ENCODE measurements around the gene PFKM.

PFKM gene

DNA sequence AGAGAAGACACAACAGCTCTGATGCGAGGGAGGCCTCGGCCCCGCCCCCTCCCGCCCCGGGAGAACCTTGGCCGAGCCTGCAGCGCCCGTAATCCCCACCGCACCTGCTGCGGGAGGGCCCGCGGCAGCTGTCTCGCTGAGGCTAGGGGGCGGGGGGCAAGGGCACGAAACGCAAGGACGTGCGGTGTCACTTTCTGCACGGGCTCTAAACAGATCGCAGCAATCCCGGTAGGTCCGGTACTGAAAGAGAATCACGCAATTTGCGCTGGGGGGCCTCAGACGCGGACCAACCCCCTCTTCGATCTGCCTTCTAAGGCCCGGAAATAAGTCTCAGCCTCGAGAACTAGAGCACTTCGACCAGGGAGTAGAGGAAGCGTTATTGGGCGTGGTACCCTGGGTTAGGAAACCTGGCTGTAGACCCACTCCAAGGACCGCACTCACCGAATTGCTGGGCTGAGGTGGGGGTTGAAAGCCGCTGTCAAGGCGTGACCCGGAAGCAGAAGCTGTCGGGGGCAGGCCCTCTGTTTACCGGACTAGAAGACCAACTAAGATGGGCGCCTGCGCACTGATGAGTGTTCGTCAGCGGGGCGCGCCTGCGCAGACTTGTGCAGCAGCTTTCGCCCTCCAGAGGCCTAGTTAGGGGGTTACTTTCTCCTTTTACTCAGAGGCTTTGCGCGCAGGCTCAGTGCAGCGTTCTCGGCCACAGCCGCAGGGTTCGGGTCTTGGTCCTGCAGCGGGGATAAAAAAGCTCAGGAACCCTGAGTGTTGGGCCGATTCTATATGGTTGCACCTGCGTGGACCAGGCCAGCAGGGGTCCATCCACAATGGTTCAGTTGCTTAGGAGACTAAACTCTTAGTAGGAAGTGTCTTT lies 38.1 kb downstream of the PFKM start, which contains the start of gene ASB8:
Gene ASB8, minus strand, starts transcription at position 498 of the 871 bp plus-strand sequence. CDS start 4,019 bp downstream, outside the sequence.
- DNase-seq (ENCODE audit: low read depth in 2 of 2): peak; percentile 98 to 99

DNA sequence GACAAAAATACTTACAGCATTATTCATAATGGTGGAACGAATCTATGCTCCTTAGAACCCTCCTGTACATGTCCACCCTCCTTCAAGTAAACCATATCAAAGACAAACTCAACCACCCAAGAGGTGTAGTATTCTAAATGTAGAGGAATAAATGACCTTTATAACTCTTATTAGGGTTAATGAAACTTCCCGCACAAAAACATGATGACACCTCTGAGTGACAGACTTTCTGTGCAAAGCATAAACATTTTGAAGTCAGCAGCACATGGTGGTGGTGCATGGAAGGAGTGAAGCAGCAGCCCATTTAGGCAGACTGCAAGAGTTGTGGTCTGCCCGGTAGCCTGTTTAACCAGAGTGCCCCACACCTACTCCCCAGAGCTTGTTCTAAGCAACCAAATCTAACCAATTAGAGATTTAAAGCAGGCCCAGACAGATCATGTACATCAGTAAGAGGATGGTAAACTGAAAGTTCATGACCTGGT lies 38.8 kb downstream of the PFKM start:
- no peak for DNase-seq (ENCODE audit: low read depth in 2 of 2)

DNA sequence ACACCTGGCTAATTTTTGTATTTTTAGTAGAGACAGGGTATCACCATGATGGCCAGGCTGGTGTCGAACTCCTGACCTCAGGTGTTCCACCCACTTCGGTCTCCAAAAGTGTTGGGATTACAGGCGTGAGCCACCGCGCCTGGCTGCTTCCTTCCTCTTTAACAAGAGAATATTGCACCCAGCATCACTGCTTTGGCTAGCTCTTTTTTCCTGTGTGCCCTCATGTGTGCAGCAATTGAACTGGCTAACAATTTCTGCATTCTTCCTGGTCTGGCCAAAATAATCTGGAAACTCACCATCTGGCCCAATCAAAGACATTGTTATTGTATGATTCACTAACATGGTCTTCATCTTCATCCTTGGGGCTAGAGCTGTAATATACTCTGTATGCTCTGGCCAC lies 40.9 kb downstream of the PFKM start:
- no peak for DNase-seq (ENCODE audit: low read depth in 2 of 2)

DNA sequence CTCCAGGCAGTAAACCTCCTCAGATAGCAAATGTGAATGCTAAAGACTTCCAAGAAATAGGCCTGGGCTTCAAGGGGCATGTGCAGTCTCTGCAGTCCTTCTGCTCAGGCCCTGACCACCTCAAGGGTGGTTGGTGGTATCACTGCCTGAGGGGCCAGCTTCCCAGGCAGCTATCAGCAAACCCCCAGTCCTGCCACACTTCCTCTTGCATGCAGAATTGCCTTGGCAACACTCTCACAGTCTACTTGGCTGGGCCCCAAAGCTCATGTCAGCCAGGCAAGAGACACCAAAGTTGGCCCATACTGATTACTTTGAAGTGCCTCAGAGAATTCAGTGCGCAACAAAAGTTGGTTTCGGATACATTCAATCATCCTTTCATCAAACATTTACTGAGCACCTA lies 41.6 kb downstream of the PFKM start:
- no peak for DNase-seq (ENCODE audit: low read depth in 2 of 2)

DNA sequence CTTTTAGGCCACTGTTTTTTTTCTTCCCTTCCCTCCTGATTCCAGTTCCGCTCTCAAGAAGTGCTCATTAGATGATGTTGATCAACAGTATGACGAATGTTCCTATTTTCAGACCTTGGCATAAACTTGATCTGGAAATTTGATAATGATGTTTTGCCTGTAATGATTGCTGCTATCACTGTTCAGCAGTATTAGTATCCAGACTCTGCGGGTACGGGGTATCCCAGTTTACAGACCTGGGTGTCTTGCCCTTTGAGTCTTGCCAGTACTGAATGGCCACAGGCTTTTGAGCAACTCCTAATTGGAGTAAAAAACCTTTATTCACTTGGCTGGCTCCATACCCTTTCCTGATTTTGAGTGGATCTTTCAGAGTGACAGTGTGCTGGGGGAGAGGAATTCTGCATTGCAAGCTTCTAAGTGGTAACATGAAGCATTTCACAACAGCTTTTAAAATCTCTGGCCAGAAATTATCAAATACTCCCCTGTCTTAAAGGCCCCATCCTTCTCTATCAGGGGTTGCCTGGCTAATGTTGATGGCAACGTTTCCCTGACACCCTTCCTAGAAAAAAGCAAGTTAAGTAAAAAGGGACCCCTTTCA lies 44.1 kb downstream of the PFKM start:
- no peak for DNase-seq (ENCODE audit: low read depth in 2 of 2)

DNA sequence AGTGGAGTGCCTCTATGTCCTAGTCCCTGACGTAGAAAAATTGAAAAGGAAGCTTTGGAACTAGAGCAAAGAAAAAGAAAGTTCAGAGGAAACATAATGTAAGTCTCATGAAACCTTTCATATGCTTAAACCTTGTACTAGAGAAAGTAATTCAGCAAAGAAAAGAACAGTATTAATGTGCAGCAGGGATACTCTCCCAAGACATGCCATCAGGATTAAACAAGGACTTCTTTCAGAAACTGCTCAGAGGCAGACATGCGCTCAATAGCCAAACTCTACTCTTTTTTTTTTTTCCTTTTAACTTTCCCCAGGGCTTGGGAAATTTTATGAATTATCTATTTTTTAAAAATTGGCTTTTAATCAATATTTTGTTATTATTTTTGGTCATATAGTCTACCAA lies 45.3 kb downstream of the PFKM start:
- no peak for DNase-seq (ENCODE audit: low read depth in 2 of 2)

DNA sequence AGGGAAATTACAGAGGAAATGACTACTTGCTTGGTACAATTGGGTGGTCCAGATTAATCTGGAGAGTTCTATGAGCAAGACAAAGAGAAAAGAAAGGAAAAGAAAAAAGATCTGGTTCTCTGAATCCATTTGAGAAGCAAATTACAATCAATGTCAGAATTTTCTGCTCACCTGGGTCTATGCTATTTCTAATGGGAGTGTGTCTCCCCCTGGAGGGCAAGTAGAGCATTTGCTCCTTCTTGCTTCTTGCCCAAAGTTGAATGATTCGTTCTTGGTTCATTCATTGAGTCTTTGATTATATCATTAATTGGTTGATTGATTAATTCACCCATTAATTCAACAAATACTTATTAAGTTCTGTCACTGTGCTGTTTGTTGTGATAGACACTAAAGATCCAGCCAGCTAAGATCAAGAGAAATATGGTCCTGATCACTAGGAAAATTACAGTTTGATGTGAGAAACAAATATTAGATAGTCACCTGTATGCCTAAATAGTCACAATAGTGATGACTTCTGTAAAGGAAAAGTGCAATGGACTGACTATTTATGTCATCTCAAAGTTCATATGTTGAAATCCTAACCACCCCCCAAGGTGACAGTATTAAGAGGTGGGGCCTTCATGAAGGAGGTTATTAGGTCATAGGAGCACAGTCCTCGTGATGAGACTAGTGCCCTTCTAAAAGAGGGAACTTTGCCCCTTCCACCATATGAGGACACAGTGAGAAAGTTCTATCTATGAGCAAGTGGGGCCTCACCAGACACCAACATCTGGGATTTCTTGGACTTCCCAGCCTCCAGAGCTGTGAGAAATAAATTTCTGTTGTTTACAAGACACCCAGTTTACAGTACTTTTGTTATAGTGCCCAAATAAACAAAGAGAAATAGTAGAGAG lies 46.2 kb downstream of the PFKM start:
- DNase-seq (ENCODE audit: low read depth in 2 of 2): no peak

DNA sequence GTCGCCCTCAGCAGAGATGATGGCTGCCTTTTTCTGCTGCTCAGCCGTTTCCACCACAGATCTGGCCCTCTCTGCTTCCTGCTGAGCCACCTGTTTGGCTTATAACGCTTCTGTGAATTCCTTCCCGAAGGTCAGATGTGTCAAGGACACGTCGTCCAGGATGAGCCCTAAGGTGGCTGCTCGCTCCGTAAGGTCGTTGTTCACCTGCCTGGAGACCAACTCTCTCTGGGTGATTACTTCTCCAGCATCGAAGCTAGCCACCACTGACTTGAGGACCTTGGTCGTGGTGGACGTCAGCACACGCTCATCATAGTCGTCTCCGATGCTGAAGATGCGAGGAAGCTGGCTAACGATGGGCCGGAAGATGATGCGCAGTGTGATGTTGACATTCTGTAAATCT lies 49.8 kb downstream of the PFKM start:
- no peak for DNase-seq (ENCODE audit: low read depth in 2 of 2)

DNA sequence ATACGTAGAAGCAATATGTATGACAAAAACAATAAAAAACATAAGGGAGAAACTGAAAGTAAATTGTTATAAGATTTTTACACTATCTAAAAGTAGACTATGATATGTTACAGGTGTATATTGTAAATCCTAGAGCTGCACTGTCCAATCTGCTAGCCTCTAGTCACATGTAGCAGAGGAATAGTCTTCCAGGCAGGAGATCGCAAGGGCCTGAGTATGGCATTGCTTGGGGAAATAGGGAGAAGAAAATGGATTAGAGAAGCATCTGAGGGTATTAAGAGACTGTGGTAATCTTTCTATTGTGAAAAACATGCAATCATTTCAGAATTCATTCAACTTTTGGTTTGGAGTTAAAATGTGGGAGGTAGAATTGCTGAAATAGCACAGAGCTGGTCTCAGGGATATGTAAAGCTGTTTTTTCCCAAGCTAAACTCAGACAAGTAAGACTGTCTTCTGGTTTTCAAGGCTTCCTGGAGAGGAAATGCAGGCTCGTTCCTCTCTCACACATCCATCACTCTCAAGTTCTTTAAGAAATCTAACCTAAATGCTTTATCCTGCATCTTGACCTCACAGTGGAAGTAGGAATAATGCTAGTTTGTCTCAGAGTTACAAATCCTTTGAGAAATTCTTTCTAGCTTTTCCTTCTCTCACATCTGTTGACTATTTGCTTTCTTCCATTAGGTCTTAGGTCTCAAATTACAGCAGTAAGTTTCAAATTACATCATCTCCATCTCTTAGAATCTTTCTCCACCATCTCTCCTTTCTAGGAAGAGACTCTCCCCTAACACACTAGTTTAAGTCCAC lies 56.7 kb downstream of the PFKM start:
- DNase-seq (ENCODE audit: low read depth in 2 of 2): no peak

DNA sequence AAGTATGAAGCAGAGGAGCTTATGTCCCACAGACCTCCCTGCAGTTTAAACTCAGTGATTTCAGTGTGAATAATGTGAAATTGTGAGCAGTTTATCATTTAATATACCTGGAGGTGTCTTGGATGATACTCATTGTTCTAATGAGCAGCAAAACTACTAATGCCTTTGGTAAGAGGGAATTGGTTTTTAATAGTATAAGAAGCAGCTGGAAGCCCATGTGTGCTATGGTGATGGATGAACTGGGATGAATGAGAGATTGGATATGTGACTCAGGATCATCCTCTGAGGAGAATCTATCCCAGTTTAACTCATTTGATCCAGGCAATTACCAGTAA lies 57.2 kb downstream of the PFKM start:
- DNase-seq (ENCODE audit: low read depth in 2 of 2): no peak

DNA sequence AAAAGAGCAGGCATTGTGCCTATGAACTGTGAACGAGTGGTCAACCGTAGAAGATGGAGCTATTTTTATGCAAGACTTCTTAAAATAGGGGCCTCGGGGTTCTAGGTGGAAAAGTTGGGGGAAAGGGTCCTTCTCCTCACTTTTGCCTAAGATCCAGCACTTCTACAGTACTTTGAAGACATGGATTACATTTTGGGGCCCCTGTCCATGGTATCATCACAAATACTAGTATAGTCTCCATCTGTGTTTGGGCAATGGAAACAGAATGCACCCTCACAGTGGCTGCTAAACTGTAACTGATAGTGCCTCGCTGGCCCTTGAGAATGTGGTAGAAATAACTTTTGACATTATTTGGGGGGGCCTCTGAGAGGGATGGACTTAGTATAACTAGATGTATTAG lies 58.8 kb downstream of the PFKM start:
- no peak for DNase-seq (ENCODE audit: low read depth in 2 of 2)

DNA sequence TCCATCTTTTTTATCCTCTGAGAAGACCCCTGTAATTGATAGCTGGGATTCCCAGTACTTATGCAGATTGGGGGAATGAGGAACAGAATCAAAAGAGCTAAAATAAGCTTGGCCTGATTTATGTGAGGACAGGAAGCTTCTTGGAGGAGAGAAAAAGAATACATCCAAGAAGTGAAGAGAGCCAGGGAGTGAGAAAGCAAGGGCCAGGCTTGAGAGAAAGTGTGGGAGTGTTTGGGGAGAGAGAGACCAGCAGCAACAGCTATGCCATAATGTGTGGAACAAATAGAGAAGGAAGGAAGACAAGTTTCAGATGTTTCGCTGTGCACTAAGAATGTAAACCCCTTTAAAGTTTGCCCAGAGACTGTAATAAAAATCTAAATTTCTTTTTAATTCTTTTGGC lies 60.3 kb downstream of the PFKM start:
- DNase-seq (ENCODE audit: low read depth in 2 of 2): no peak

DNA sequence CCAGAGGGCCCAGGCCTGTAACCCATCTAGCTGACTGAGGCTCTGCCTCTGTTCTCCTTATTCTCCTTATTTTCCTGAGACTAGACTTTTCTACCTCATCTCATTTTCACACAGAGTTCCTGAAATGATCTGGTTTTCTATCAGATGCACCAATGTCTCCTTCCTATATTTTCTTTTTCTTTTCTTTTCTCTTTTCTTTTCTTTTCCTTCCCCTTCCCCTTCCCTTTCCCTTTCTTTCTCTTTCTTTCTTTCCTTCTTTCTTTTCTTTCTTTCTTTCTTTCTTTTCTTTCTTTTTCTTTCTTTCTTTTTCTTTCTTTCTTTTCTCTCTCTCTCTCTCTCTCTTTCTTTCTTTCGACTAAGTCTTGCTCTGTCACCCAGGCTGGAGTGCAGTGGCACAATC lies 61.3 kb downstream of the PFKM start:
- no peak for DNase-seq (ENCODE audit: low read depth in 2 of 2)

DNA sequence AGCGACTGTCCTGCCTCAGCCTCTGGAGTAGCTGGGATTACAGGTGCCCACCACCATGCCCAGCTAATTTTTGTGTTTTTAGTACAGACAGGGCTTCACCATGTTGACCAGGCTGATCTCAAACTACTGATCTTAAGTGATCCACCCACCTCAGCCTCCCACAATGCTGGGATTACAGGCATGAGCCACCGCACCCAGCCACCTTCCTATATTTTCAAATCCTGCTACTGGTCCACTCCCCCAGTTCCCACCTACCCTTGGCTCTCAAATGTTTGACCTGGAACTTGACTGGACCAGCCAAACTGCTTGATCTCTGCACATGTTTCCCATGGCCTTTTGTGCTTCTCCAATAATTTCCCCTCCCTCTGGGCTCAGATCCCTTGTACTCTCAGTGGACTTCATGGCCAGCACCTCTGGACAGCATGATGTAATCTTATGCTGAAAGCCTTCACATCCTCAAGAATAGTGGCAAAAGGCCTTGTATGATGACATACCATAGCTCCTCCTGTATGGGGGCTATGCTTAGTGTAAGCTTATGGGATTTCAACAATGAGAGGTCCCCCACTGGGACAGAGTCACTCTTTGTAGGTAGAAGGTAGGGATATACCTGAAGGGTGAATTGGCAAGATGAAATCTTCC lies 61.8 kb downstream of the PFKM start:
- no peak for DNase-seq (ENCODE audit: low read depth in 2 of 2)

DNA sequence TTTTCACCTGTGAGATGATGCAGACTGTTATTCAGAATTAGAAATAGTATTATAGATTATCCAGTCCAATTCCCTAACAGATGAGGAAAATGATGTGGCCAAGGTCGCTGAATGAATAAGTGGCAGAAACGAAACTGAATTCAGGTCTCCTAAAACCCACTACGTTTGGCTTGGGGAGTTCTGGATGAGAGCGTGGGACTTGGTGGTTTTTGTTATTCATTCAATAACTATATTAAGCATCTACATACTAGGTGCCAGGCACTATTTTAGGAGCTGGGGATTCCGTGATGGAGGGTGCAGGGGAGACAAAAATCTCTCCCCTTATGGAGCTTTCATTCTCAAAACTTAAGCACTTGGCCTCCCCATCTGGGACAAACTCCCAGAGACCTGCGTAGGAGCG lies 63.5 kb downstream of the PFKM start:
- DNase-seq (ENCODE audit: low read depth in 2 of 2): no peak

DNA sequence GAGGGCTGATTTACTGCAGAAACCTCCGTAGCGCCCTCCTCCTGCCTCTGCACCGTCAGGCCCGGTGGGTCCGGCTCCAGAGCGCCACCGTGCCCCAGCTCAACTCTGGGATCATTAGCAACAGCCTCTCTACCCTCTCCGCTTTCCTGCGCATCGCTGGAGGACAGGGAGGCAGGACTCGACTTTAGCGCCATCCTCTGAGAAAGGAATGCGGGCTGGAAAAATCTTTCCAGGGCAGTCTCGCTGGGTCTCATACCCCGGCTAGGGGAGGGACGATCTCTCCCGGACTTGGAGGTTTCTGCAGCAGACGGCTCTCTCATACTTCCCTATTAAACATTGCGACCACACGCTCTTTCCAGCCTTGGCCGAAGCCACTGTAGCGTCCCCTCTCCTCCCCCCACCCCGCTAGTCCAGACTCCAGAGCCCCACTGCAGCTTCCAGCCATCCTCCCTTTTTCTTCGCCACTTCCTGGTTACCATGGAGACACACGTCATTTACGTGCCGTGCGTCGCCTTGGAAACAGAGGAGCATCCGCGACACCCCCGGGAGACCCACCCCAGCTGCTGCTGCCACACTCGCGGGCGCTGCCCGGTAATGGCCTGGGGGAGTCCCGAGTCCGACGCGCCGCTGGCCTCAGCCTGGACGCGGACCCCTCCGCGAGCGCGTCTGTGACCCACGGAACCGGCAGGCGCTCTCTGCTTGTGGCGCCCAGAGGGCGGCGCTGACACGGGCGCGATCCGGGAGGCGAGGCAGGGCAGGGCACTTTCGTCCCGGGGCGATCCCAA lies 64.1 kb downstream of the PFKM start, which contains the start of gene CCDC184:
Gene CCDC184, plus strand, starts transcription at position 554 of the 785 bp plus-strand sequence. CDS start 479 bp downstream, outside the sequence.
- peak; percentile 66 to 68 for DNase-seq (ENCODE audit: low read depth in 2 of 2)

DNA sequence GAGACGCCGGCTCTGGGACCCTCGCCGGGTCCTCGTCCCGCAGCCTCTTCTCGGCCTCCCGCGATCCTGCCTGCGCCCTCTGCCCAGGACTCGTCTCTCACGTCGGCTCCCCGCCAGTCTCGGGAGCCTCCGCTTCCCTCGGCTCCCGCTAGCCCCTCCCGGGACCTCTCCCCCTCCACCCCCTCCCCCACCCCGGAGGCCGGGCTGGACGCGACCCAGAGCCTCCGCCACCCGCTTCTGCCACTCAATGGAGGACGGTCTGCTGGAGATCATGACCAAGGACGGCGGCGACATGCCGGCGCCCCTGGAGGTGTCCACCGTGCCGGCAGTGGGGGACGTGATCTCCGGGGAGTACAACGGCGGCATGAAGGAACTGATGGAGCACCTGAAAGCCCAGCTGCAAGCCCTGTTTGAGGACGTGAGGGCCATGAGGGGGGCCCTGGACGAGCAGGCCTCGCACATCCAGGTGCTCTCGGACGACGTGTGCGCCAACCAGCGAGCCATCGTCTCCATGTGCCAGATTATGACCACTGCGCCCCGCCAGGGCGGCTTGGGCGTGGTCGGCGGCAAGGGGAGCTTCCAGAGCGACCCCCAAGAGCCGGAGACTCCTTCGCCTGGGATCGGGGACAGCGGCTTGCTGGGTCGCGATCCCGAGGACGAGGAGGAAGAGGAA lies 64.8 kb downstream of the PFKM start:
- DNase-seq (ENCODE audit: low read depth in 2 of 2): no peak

DNA sequence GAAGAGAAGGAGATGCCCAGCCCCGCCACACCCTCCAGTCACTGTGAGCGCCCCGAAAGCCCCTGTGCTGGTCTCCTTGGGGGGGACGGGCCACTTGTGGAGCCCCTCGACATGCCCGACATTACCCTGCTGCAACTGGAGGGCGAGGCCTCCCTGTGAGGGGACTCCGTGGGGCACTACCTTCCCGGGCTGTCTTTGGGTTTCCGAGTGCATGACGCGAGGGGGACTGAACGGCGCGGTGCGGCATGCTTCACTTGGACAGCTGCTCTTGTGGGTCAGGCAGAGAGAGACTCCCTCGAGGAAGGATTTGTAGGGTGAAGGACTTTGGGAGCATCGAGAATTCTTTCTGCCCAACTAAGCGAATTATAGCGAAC lies 65.4 kb downstream of the PFKM start:
- DNase-seq (ENCODE audit: low read depth in 2 of 2): no peak

DNA sequence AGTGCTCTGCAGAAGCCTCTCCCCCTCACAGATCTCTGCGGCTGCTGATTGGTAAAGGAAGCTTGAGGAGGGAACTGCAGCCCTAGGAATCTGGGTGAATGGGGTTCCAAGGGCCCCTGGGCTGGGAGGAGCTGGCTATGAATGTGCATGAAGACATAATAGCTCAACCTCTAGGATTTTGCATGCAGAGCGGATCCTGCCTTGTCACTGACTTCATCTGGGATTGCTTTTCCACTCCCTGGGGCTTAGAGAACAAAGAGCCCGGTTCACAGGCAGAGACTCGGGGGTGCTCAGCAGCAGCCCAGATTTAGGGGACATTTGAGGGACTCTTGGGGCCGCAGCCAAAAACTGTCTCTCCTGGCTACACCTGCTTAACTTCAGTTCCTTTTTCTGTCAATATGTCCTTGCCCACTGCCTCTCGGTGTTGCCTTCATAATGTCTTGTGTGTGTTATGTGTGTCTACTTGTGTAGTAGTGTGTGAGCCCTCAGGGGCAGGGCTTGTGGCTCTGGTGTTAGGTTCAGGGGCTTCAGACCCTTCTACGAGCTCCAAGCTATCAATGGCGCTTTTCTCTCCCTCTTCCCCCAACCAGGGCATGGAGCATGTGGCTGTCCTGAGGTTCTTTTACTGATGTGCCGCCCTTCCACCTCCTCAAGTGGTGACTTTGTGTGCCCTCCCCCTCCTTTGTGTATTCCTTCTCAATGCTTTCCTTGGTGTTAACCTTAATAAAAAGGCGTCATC lies 66.2 kb downstream of the PFKM start:
- DNase-seq (ENCODE audit: low read depth in 2 of 2): no peak
